H1 (cell line): Measurements from ENCODE around the gene PMFBP1. TPM values are rescaled to one million over a fixed set of nuclear protein-coding genes. Genes with fewer than 3 reads are reported as not detected.

Experiments
- CTCF ChIA-PET: fragments of 300-600 bp; sonication (Branson Sonifier 250); formaldehyde crosslinking; loops from one replicate; lab custom pipeline; 2021; ENCODE audit not compliant: partially characterized antibody; lab: Charles Lee
- POLR2A ChIA-PET: fragments of 300-600 bp; sonication (Branson Sonifier 250); formaldehyde crosslinking; loops from one replicate; lab custom pipeline; 2021; ENCODE audit warnings: inconsistent platforms; ENCODE audit not compliant: partially characterized antibody; lab: Charles Lee
- DNase-seq, 2 experiments: peaks; one replicate each; pipeline versions ENCODE4 v3.0.0 to v3.0.0-alpha.2; 2010 to 2022; ENCODE audit warnings: low spot score in 2 of 2, low read depth in 1 of 2, mixed read lengths in 1 of 2
- FAIRE-seq: peaks from 2 replicates; lab custom pipeline; 2011; peaks lifted over from hg19 to GRCh38; lab: Jason Lieb, UNC
- H2AFZ ChIP-seq: 2 replicates; pipeline ENCODE4 v1.8.1; 2012; ENCODE audit warnings: low read length, inconsistent platforms
- H2AK5ac ChIP-seq: 2 replicates; pipeline ENCODE4 v1.6.1; 2013; ENCODE audit warnings: low read depth, low read length
- H2BK120ac ChIP-seq: replicated peaks from 2 replicates; pipeline ENCODE3; 2013; ENCODE audit warnings: low read depth, low read length, inconsistent platforms
- H2BK12ac ChIP-seq: 2 replicates; pipeline ENCODE4 v1.6.1; 2013; ENCODE audit warnings: low read depth, low read length
- H2BK15ac ChIP-seq: 2 replicates; pipeline ENCODE4 v1.6.1; 2013; ENCODE audit warnings: low read length
- H2BK20ac ChIP-seq: 2 replicates; pipeline ENCODE4 v1.6.1; 2013; ENCODE audit warnings: low read length
- H2BK5ac ChIP-seq: 2 replicates; pipeline ENCODE4 v1.6.1; 2013; ENCODE audit warnings: low read depth, low read length
- H3K14ac ChIP-seq: 2 replicates; pipeline ENCODE4 v1.6.1; 2013; ENCODE audit warnings: inconsistent platforms; ENCODE audit not compliant: insufficient read length
- H3K18ac ChIP-seq: 2 replicates; pipeline ENCODE4 v1.6.1; 2013; ENCODE audit warnings: low read length; ENCODE audit errors: extremely low read depth
- H3K23ac ChIP-seq: 2 replicates; pipeline ENCODE4 v1.6.1; 2013; ENCODE audit warnings: inconsistent platforms; ENCODE audit not compliant: insufficient read length
- H3K23me2 ChIP-seq: 2 replicates; pipeline ENCODE4 v1.6.1; 2013; ENCODE audit warnings: low read depth, low read length
- H3K27ac ChIP-seq: 2 replicates; pipeline ENCODE4 v1.6.1; 2011; ENCODE audit warnings: low read depth, low read length, inconsistent platforms
- H3K27me3 ChIP-seq, 4 experiments: replicated peaks in 1 of 4; 1 replicate in 1 of 4; 2 replicates in 3 of 4; pipeline versions ENCODE4 v1.6.1 to v1.8.1; 2011 to 2013; ENCODE audit warnings: low read length in 3 of 4, mild to moderate bottlenecking in 3 of 4, inconsistent platforms in 2 of 4, mixed read lengths in 2 of 4, moderate library complexity in 1 of 4; ENCODE audit not compliant: control insufficient read depth in 3 of 4, insufficient read depth in 3 of 4; ENCODE audit errors: extremely low read depth in 1 of 4
- H3K36me3 ChIP-seq, 4 experiments: 2 replicates each; pipeline versions ENCODE4 v1.6.1 to v1.8.1; 2011 to 2013; ENCODE audit warnings: mild to moderate bottlenecking in 4 of 4, low read length in 3 of 4, moderate library complexity in 2 of 4, control low read depth in 1 of 4, inconsistent platforms in 1 of 4; ENCODE audit not compliant: insufficient read depth in 4 of 4, control insufficient read depth in 2 of 4
- H3K4ac ChIP-seq: replicated peaks from 2 replicates; pipeline ENCODE3; 2013; ENCODE audit warnings: low read length, low read depth, mixed read lengths, inconsistent platforms; ENCODE audit not compliant: insufficient read length
- H3K4me1 ChIP-seq, 4 experiments: replicated peaks in 1 of 4; 1 replicate in 1 of 4; 2 replicates in 3 of 4; pipeline versions ENCODE4 v1.6.1 to v1.8.1; 2011 to 2013; ENCODE audit warnings: low read length in 3 of 4, inconsistent platforms in 2 of 4, mixed read lengths in 1 of 4; ENCODE audit not compliant: insufficient read depth in 4 of 4, control insufficient read depth in 3 of 4
- H3K4me2 ChIP-seq, 2 experiments: 2 replicates each; pipeline versions ENCODE4 v1.6.1 to v1.8.1; 2011 to 2013; ENCODE audit warnings: low read depth in 2 of 2, low read length in 2 of 2, control low read depth in 1 of 2, inconsistent platforms in 1 of 2, mild to moderate bottlenecking in 1 of 2; ENCODE audit not compliant: insufficient read depth in 1 of 2
- H3K4me3 ChIP-seq, 4 experiments: fragments of 200-600, 300-600 bp in 1 of 4; sonication (generic), shearing (Covaris generic), sonication (Bioruptor Twin) in 1 of 4; 2 replicates each; pipeline versions ENCODE4 v1.5.1 to v1.8.1; 2011 to 2016; ENCODE audit warnings: low read length in 4 of 4, low read depth in 3 of 4, control low read depth in 2 of 4, inconsistent platforms in 2 of 4, mild to moderate bottlenecking in 2 of 4, mixed read lengths in 1 of 4, moderate library complexity in 1 of 4; ENCODE audit not compliant: insufficient read depth in 2 of 4; ENCODE audit errors: extremely low read depth in 1 of 4
- H3K56ac ChIP-seq: replicated peaks from 2 replicates; pipeline ENCODE3; 2013; ENCODE audit warnings: low read depth, mild to moderate bottlenecking, mixed read lengths, low read length, inconsistent platforms; ENCODE audit not compliant: insufficient read length
- H3K79me1 ChIP-seq: 2 replicates; pipeline ENCODE4 v1.6.1; 2013; ENCODE audit warnings: low read depth, low read length, control low read depth
- H3K79me2 ChIP-seq, 2 experiments: 2 replicates each; pipeline versions ENCODE4 v1.6.1 to v1.8.1; 2012 to 2013; ENCODE audit warnings: low read length in 2 of 2, mild to moderate bottlenecking in 2 of 2, inconsistent platforms in 1 of 2; ENCODE audit not compliant: insufficient read depth in 2 of 2, control insufficient read depth in 1 of 2
- H3K9ac ChIP-seq, 4 experiments: replicated peaks in 1 of 4; 1 replicate in 1 of 4; 2 replicates in 3 of 4; pipeline versions ENCODE4 v1.6.1 to v1.8.1; 2011 to 2013; ENCODE audit warnings: low read depth in 3 of 4, low read length in 3 of 4, control low read depth in 2 of 4, mild to moderate bottlenecking in 2 of 4, moderate library complexity in 2 of 4, inconsistent platforms in 1 of 4; ENCODE audit errors: extremely low read depth in 1 of 4
- H3K9me3 ChIP-seq, 2 experiments: 2 replicates each; pipeline versions ENCODE4 v1.6.1 to v1.8.1; 2012 to 2013; ENCODE audit warnings: mild to moderate bottlenecking in 2 of 2, moderate library complexity in 2 of 2, control low read depth in 1 of 2, inconsistent platforms in 1 of 2, low read depth in 1 of 2, low read length in 1 of 2, mixed read lengths in 1 of 2; ENCODE audit not compliant: insufficient read depth in 2 of 2
- H4K20me1 ChIP-seq, 2 experiments: replicated peaks in 1 of 2; 2 replicates each; pipeline versions ENCODE3 to v1.8.1; 2011 to 2013; ENCODE audit warnings: inconsistent platforms in 2 of 2, low read length in 2 of 2, mild to moderate bottlenecking in 1 of 2; ENCODE audit not compliant: insufficient read depth in 2 of 2, control insufficient read depth in 1 of 2
- H4K5ac ChIP-seq: 2 replicates; pipeline ENCODE4 v1.6.1; 2013; ENCODE audit warnings: low read length, low read depth, mixed read lengths, inconsistent platforms; ENCODE audit not compliant: insufficient read length
- H4K8ac ChIP-seq: 2 replicates; pipeline ENCODE4 v1.8.0; 2013; ENCODE audit warnings: mild to moderate bottlenecking, moderate library complexity, low read length, inconsistent platforms; ENCODE audit not compliant: insufficient read depth; ENCODE audit errors: extremely low read depth
- H4K91ac ChIP-seq: replicated peaks from 2 replicates; pipeline ENCODE3; 2013; ENCODE audit warnings: low read length, mixed read lengths, inconsistent platforms; ENCODE audit not compliant: insufficient read length
- POLR2AphosphoS5 ChIP-seq: IDR thresholded peaks from 2 replicates; pipeline ENCODE4 v1.6.1; 2011; ENCODE audit warnings: low read depth, low read length
- POU5F1 ChIP-seq: IDR thresholded peaks from 2 replicates; pipeline ENCODE4 v1.6.1; 2011; ENCODE audit warnings: low read depth, mild to moderate bottlenecking, low read length, moderate library complexity
- WGBS, 2 experiments: shearing (Covaris generic) in 1 of 2; methylation state at CpG; one replicate each; pipeline versions ENCODE4 v1.1.6 to v1.1.7; 2013 to 2015; ENCODE audit warnings: low lambda C conversion rate in 2 of 2, mixed read lengths in 2 of 2, inconsistent platforms in 1 of 2, low coverage in 1 of 2, missing lambda C conversion rate in 1 of 2; ENCODE audit not compliant: insufficient replicate concordance in 2 of 2, insufficient coverage in 1 of 2, insufficient read length in 1 of 2; ENCODE audit errors: extremely low coverage in 1 of 2, missing lambda C conversion rate in 1 of 2; 5-methylcytosine and 5-hydroxymethylcytosine counted together
- polyA plus RNA-seq, 7 experiments: library from polyadenylated mRNA; depleted of rRNA in 3 of 7; stranded (reverse) in 5 of 7; unstranded in 2 of 7; fragments of >200 nt in 5 of 7; fragments of 200-250 nt in 2 of 7; gene quantifications; 1 replicate in 5 of 7; 2 replicates in 1 of 7; 4 replicates in 1 of 7; pipeline versions ENCODE4 v1.2.1 to v1.2.3, GENCODE V29; 2011 to 2013; ENCODE audit warnings: missing spikeins in 2 of 7, mixed read lengths in 2 of 7
- total RNA-seq: library from RNA; stranded (reverse); fragmentation: NEBNext Ultra II Directional; extraction: Animal tissue kit (Norgen Biotek cat#: 25700); gene quantifications from 2 replicates; pipeline ENCODE4 v1.2.1, GENCODE V29; 2021
- TF ChIP-seq, protein P1 (sequence below): IDR thresholded peaks from 2 replicates; pipeline ENCODE4 v1.6.1; 2012; ENCODE audit warnings: inconsistent platforms

Gene PMFBP1
- total and polyA plus RNA-seq, 2 of the 8 experiments (the other 6 are each of a cell fraction or from before 2014, with no cell fraction given): 0.32 to 1.6 TPM

DNA sequence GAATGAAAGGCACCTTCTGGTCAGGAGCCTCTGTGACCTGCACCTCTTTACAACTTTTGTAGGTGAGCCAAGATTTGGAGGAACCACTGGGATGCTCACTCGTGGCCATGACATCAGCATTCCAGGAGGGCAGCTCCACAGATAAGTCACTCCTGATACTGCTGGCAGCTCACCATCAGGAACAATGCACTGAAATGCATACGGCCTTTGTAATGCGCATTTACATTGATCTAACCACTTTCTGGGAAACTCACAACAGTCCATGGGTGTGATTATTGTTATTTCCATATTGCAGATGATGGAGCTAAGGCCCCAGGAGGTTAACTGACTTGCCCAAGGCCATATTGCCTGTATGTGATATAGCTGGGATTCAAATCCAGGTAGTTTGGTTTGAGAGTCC lies 34.3 kb upstream of the PMFBP1 start:
- Histone ChIP-seq H4K91ac (no peak overlapping the region), H3K18ac (no peak overlapping the region), H3K79me2 (no peaks in the 10 kb centered on the region), H2BK20ac (no peak overlapping the region), H4K5ac (no peak overlapping the region), H3K23me2 (no peaks in the 10 kb centered on the region; the same call in 1 of the 2 replicates), H2BK15ac (no peak overlapping the region), H3K9ac (no peak overlapping the region), H3K4ac (no peak overlapping the region), H3K23ac (no peak overlapping the region), H3K14ac (no peak overlapping the region), H3K27ac (no peak overlapping the region), H2BK5ac (no peak overlapping the region), H3K56ac (no peak overlapping the region), H3K4me1 (no peaks in the 10 kb centered on the region), H2AFZ (no peak overlapping the region), H3K36me3 (no peaks in the 10 kb centered on the region), H4K20me1 (no peaks in the 10 kb centered on the region), H3K9me3 (no peaks in the 10 kb centered on the region), H3K4me2 (no peak overlapping the region), H3K27me3 (no peaks in the 10 kb centered on the region), H3K4me3 (no peak overlapping the region), H3K79me1 (no peaks in the 10 kb centered on the region), H4K8ac (no peak overlapping the region), H2BK120ac (no peak overlapping the region), H2AK5ac (no peak overlapping the region), H2BK12ac (no peak overlapping the region)
- ChIA-PET CTCF (interaction anchor here (0.7 to 2.0 kb wide), 5 partner anchors 11 to 78 kb away, joined by 3 to 12 read pairs (median 3); no protein-coding TSS in a partner anchor), POLR2A (no interaction called here)
- DNase-seq: no peak
- peak; percentile 55; the same call in 1 of the 2 replicates for TF ChIP-seq POU5F1
- TF ChIP-seq, protein P1, sequence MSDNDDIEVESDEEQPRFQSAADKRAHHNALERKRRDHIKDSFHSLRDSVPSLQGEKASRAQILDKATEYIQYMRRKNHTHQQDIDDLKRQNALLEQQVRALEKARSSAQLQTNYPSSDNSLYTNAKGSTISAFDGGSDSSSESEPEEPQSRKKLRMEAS: no peak
- no peak for TF ChIP-seq POLR2AphosphoS5
- no peak for FAIRE-seq
- 88% methylated on average over 3 of the region's 3 CpGs; no CpG with 5 or more reads in 1 of the 2 experiments for WGBS, 2 experiments
